Measurements from ENCODE around the gene BLOC1S1. TPM values are rescaled to one million over a fixed set of nuclear protein-coding genes. Genes with fewer than 3 reads are reported as not detected.

BLOC1S1 gene
- total and polyA plus RNA-seq, 10 of the 15 experiments (the other 5 are each of a cell fraction or from before 2014, with no cell fraction given) = 126 to 285 (median 166) TPM

- TF ChIP-seq ZBED1 (IDR thresholded peaks at IDR 0.05; ENCODE audit: borderline replicate concordance) (no peak), TCF7 (IDR thresholded peaks at IDR 0.05; ENCODE audit: borderline replicate concordance) (no peak), BHLHE40 (IDR thresholded peaks at IDR 0.05; ENCODE audit: borderline replicate concordance in 1 of 2, low read depth in 2 of 2, low read length in 1 of 2) (no peak; a peak in 1 of 4 replicates), MXI1 (IDR thresholded peaks at IDR 0.05; ENCODE audit: low read depth, low read length) (peak; percentile 97), SMAD5 (IDR thresholded peaks at IDR 0.05; ENCODE audit: low read depth) (no peak), POLR2A (IDR thresholded peaks at IDR 0.05; ENCODE audit: low read depth, low read length) (no peak), ASH2L (IDR thresholded peaks at IDR 0.05; ENCODE audit: borderline replicate concordance, low read depth) (0 out of 2 replicates have a peak, but pooled peaks have one; percentile 22), MTA2 (IDR thresholded peaks at IDR 0.05; ENCODE audit: low read depth) (no peak; the same call in 1 of the 2 replicates), SUPT20H (IDR thresholded peaks at IDR 0.05; ENCODE audit: borderline replicate concordance, control insufficient read depth, low read depth, low read length) (no peak), CHD4 (IDR thresholded peaks at IDR 0.05) (no peak), NFXL1 (IDR thresholded peaks at IDR 0.05; ENCODE audit: borderline replicate concordance) (no peak), NBN (IDR thresholded peaks at IDR 0.05) (peak; percentile 70), ZNF592 (IDR thresholded peaks at IDR 0.05) (no peak), SUZ12 (IDR thresholded peaks at IDR 0.05; ENCODE audit: unreplicated experiment) (no peak), FOS (IDR thresholded peaks at IDR 0.05; ENCODE audit: borderline replicate concordance, extremely low read depth, insufficient read length) (no peak), NR2C1 (IDR thresholded peaks at IDR 0.05) (no peak), LARP7 (IDR thresholded peaks at IDR 0.05) (peak; percentile 71; the same call in 1 of the 2 replicates), RFX5 (IDR thresholded peaks at IDR 0.05; ENCODE audit: low read depth, low read length) (peak; percentile 74; the same call in 1 of the 2 replicates), RAD21 (IDR thresholded peaks at IDR 0.05; ENCODE audit: insufficient read depth, low read depth, low read length) (peak; percentile 96), POLR2AphosphoS2 (IDR thresholded peaks at IDR 0.05; ENCODE audit: low read depth, low read length) (no peak), TARDBP (IDR thresholded peaks at IDR 0.05; ENCODE audit: borderline replicate concordance) (no peak)
- TF ChIP-seq, protein P1, sequence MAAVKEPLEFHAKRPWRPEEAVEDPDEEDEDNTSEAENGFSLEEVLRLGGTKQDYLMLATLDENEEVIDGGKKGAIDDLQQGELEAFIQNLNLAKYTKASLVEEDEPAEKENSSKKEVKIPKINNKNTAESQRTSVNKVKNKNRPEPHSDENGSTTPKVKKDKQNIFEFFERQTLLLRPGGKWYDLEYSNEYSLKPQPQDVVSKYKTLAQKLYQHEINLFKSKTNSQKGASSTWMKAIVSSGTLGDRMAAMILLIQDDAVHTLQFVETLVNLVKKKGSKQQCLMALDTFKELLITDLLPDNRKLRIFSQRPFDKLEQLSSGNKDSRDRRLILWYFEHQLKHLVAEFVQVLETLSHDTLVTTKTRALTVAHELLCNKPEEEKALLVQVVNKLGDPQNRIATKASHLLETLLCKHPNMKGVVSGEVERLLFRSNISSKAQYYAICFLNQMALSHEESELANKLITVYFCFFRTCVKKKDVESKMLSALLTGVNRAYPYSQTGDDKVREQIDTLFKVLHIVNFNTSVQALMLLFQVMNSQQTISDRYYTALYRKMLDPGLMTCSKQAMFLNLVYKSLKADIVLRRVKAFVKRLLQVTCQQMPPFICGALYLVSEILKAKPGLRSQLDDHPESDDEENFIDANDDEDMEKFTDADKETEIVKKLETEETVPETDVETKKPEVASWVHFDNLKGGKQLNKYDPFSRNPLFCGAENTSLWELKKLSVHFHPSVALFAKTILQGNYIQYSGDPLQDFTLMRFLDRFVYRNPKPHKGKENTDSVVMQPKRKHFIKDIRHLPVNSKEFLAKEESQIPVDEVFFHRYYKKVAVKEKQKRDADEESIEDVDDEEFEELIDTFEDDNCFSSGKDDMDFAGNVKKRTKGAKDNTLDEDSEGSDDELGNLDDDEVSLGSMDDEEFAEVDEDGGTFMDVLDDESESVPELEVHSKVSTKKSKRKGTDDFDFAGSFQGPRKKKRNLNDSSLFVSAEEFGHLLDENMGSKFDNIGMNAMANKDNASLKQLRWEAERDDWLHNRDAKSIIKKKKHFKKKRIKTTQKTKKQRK (IDR thresholded peaks at IDR 0.05; ENCODE audit: low read depth, low read length) = no peak
These were observed 22.5 kb downstream of the BLOC1S1 start (continued) for GRCh38 chr12:55738123-55739024.

Data from GM12878 (cell line).